K562 (cell line): ENCODE results near the gene ACSF3. TPM values are rescaled to one million over a fixed set of nuclear protein-coding genes. Genes with fewer than 3 reads are reported as not detected.

Experiments used
- ATAC-seq: fragments of 200-7000 bp; cut with Tn5 transposase; 3 replicates; pipeline ENCODE4 v1.9.1; 2020; ENCODE audit warnings: moderate library complexity
- BruUV-seq: library from RNA; stranded (reverse); fragments of 400-500 nt; replicated peaks from 2 replicates; lab custom pipeline; 2021; lab: Mats Ljungman, UMichigan
- CTCF ChIA-PET: fragments of 300-600 bp; formaldehyde crosslinking; extraction: SDS; loops from one replicate; lab custom pipeline; 2021; ENCODE audit warnings: low intra/inter-chr PET ratio; lab: Yijun Ruan, JAX
- POLR2A ChIA-PET: fragments of 300-600, 350-650 bp; sonication (Branson Sonifier 250); formaldehyde crosslinking; extraction: SDS; loops from one replicate; lab custom pipeline; 2021; ENCODE audit warnings: antibody characterized with exemption, inconsistent platforms; lab: Yijun Ruan, JAX
- DNase-seq, 4 experiments: peaks; one replicate each; pipeline versions ENCODE4 v3.0.0 to v3.0.0-alpha.2; 2011 to 2018; ENCODE audit warnings: low spot score in 3 of 4, mixed read lengths in 3 of 4; ENCODE audit errors: extremely low read depth in 1 of 4
- FAIRE-seq: peaks from 2 replicates; lab custom pipeline; 2011; peaks lifted over from hg19 to GRCh38; lab: Jason Lieb, UNC
- H2AFZ ChIP-seq: 2 replicates; pipeline ENCODE4 v1.6.0; 2011; ENCODE audit warnings: low read depth, low read length, control low read depth, inconsistent platforms
- H3K27ac ChIP-seq: fragments of 200-600 bp; 3 replicates; pipeline ENCODE4 v1.8.0; 2011; ENCODE audit warnings: low read depth, mild to moderate bottlenecking, control low read depth, inconsistent platforms, low read length, moderate library complexity, mixed read lengths; ENCODE audit errors: extremely low read depth
- H3K27me3 ChIP-seq, 2 experiments: fragments of 300-600 bp in 1 of 2; 2 replicates in 1 of 2; 3 replicates in 1 of 2; pipeline versions ENCODE4 v1.6.0 to v1.8.0; 2011; ENCODE audit warnings: inconsistent platforms in 2 of 2, low read length in 2 of 2, mild to moderate bottlenecking in 1 of 2, mixed read lengths in 1 of 2, moderate library complexity in 1 of 2; ENCODE audit not compliant: control insufficient read depth in 2 of 2, insufficient read depth in 2 of 2
- H3K36me3 ChIP-seq: fragments of 300-600 bp; 3 replicates; pipeline ENCODE4 v1.8.0; 2011; ENCODE audit warnings: mild to moderate bottlenecking, low read length, inconsistent platforms; ENCODE audit not compliant: control insufficient read depth, insufficient read depth
- H3K4me1 ChIP-seq, 2 experiments: fragments of 200-600 bp in 1 of 2; replicated peaks in 1 of 2; 2 replicates in 1 of 2; 3 replicates in 1 of 2; pipeline versions ENCODE4 v1.5.1 to v1.8.0; 2011; ENCODE audit warnings: inconsistent platforms in 2 of 2, low read length in 2 of 2, mild to moderate bottlenecking in 1 of 2, mixed read lengths in 1 of 2, moderate library complexity in 1 of 2; ENCODE audit not compliant: control insufficient read depth in 2 of 2, insufficient read depth in 2 of 2
- H3K4me2 ChIP-seq: 2 replicates; pipeline ENCODE4 v1.6.1; 2011; ENCODE audit warnings: low read length, control low read depth, inconsistent platforms, mixed read lengths; ENCODE audit not compliant: insufficient read depth
- H3K4me3 ChIP-seq: fragments of 200-600 bp; sonication (generic), shearing (Covaris generic); 2 replicates; pipeline ENCODE4 v1.5.1; 2016; ENCODE audit warnings: control low read depth, inconsistent platforms
- H3K79me2 ChIP-seq: fragments of 200-600 bp; 3 replicates; pipeline ENCODE4 v1.8.0; 2011; ENCODE audit warnings: low read length, inconsistent platforms; ENCODE audit not compliant: control insufficient read depth, insufficient read depth
- H3K9ac ChIP-seq, 2 experiments: 2 replicates each; pipeline versions ENCODE4 v1.6.0 to v1.6.1; 2011; ENCODE audit warnings: low read depth in 2 of 2, low read length in 2 of 2, control low read depth in 1 of 2, inconsistent platforms in 1 of 2, mild to moderate bottlenecking in 1 of 2, mixed read lengths in 1 of 2; ENCODE audit not compliant: insufficient read depth in 1 of 2
- H3K9me1 ChIP-seq: one replicate; pipeline ENCODE4 v1.6.0; 2011; ENCODE audit warnings: inconsistent platforms, mild to moderate bottlenecking, low read length, moderate library complexity; ENCODE audit not compliant: control insufficient read depth, insufficient read depth
- H3K9me3 ChIP-seq: replicated peaks from 2 replicates; pipeline ENCODE4 v1.5.1; 2011; ENCODE audit warnings: low read depth, low read length, inconsistent platforms; ENCODE audit not compliant: control insufficient read depth, insufficient read depth
- H4K20me1 ChIP-seq: replicated peaks from 2 replicates; pipeline ENCODE4 v1.6.1; 2011; ENCODE audit warnings: low read length, inconsistent platforms, mixed read lengths; ENCODE audit not compliant: control insufficient read depth, insufficient read depth
- ATF2 ChIP-seq: sonication (generic); formaldehyde crosslinking; IDR thresholded peaks from 2 replicates; pipeline ENCODE4 v1.8.1; 2022; ENCODE audit warnings: missing genetic modification reagents
- DLX4 ChIP-seq: fragments of 250-450 bp; sonication (Bioruptor Pico); IDR thresholded peaks from 2 replicates; pipeline ENCODE4 v1.6.1; 2021; ENCODE audit warnings: mild to moderate bottlenecking
- HDAC3 ChIP-seq: fragments of 450-650 bp; IDR thresholded peaks from 2 replicates; pipeline ENCODE4 v1.6.1; 2018; ENCODE audit warnings: borderline replicate concordance, mild to moderate bottlenecking, moderate library complexity; ENCODE audit not compliant: partially characterized antibody
- HDAC6 ChIP-seq: IDR thresholded peaks from 2 replicates; pipeline ENCODE4 v1.6.1; 2012; ENCODE audit warnings: low read depth, mild to moderate bottlenecking, control low read depth, inconsistent platforms, low read length, moderate library complexity
- MLLT1 ChIP-seq, 2 experiments: fragments of 450-650 bp; IDR thresholded peaks; 2 replicates each; pipeline ENCODE4 v1.6.1; 2016
- MXI1 ChIP-seq: IDR thresholded peaks from 2 replicates; pipeline ENCODE4 v1.6.1; 2011; ENCODE audit warnings: low read depth, mild to moderate bottlenecking, improper control_type of control experiment, low read length
- NCOA6 ChIP-seq: fragments of 450-650 bp; IDR thresholded peaks from 2 replicates; pipeline ENCODE4 v1.6.1; 2017; ENCODE audit warnings: mild to moderate bottlenecking
- NFE2L1 ChIP-seq: fragments of 450-650 bp; IDR thresholded peaks from 2 replicates; pipeline ENCODE4 v1.6.1; 2016; ENCODE audit warnings: missing genetic modification characterization, low read depth, mild to moderate bottlenecking, missing compliant biosample characterization, moderate library complexity, borderline replicate concordance
- POLR2H ChIP-seq: IDR thresholded peaks from 2 replicates; pipeline ENCODE4 v1.6.1; 2016; ENCODE audit warnings: missing genetic modification characterization, low read depth, mild to moderate bottlenecking, control low read depth, missing compliant biosample characterization, moderate library complexity
- PRPF4 ChIP-seq: fragments of 200-400 bp; formaldehyde crosslinking; IDR thresholded peaks from one replicate; pipeline ENCODE4 v1.6.1; 2017; ENCODE audit warnings: low read length, low read depth, mild to moderate bottlenecking; ENCODE audit not compliant: insufficient read depth, poor library complexity, severe bottlenecking
- RBBP5 ChIP-seq: fragments of 200-600 bp; sonication (generic); IDR thresholded peaks from 2 replicates; pipeline ENCODE4 v1.6.1; 2012; ENCODE audit warnings: borderline replicate concordance, mild to moderate bottlenecking, low read length, control low read depth, inconsistent platforms; ENCODE audit not compliant: insufficient read depth, poor library complexity, severe bottlenecking
- RBM25 ChIP-seq: fragments of 200-400 bp; formaldehyde crosslinking; IDR thresholded peaks from 2 replicates; pipeline ENCODE4 v1.6.1; 2018; ENCODE audit warnings: low read length, low read depth, moderate library complexity; ENCODE audit not compliant: severe bottlenecking
- TAF7 ChIP-seq: fragments of 450-650 bp; IDR thresholded peaks from 2 replicates; pipeline ENCODE4 v1.6.1; 2016; ENCODE audit warnings: missing genetic modification characterization, missing compliant biosample characterization
- TAL1 ChIP-seq: fragments of 450-650 bp; IDR thresholded peaks from 2 replicates; pipeline ENCODE4 v1.6.1; 2016; ENCODE audit warnings: mild to moderate bottlenecking
- TCFL5 ChIP-seq: fragments of 250-450 bp; sonication (Bioruptor Pico); conservative IDR thresholded peaks from 2 replicates; pipeline ENCODE4 v1.6.1; 2021; ENCODE audit warnings: mild to moderate bottlenecking, moderate library complexity, matching md5 sums
- ZC3H4 ChIP-seq: sonication (generic); formaldehyde crosslinking; IDR thresholded peaks from 2 replicates; pipeline ENCODE4 v1.9.0; 2021; ENCODE audit warnings: missing genetic modification reagents, borderline replicate concordance
- ZNF212 ChIP-seq: fragments of 450-650 bp; formaldehyde crosslinking; IDR thresholded peaks from 2 replicates; pipeline ENCODE4 v1.4.0; 2020; ENCODE audit warnings: mild to moderate bottlenecking
- WGBS: fragments of 100-300 bp; shearing (Covaris generic); methylation state at CpG from one replicate; pipeline ENCODE4 v1.1.6; 2016; ENCODE audit warnings: low coverage, mixed read lengths; ENCODE audit not compliant: insufficient coverage; ENCODE audit errors: missing lambda C conversion rate; 5-methylcytosine and 5-hydroxymethylcytosine counted together
- in situ Hi-C: fragments of 300-500 bp; cut with MboI; formaldehyde crosslinking; loops from 4 replicates; pipeline ENCODE4 v1.15.0; 2018; ENCODE audit warnings: inconsistent platforms, mixed read lengths
- intact Hi-C: fragments of 100-400 bp; cut with micrococcal nuclease; formaldehyde crosslinking; loops from 2 replicates; pipeline ENCODE4 v1.14.2; 2022
- polyA plus RNA-seq, 8 experiments: library from polyadenylated mRNA; depleted of rRNA in 4 of 8; stranded (reverse) in 5 of 8; unstranded in 3 of 8; fragments of >200 nt; fragmentation: Nextera tagmentation in 2 of 8; fragmentation: Illumina TruSeq in 1 of 8; extraction: Ambion mirVana in 2 of 8; extraction: Trizol in 1 of 8; gene quantifications; 2 replicates each; pipeline versions ENCODE4 v1.2.1 to v1.2.3, GENCODE V29; 2011 to 2014; ENCODE audit warnings: inconsistent platforms in 1 of 8, missing spikeins in 1 of 8
- total RNA-seq, 7 experiments: library from RNA; depleted of rRNA in 6 of 7; stranded (reverse); fragments of >200 nt in 6 of 7; fragmentation: Illumina TruSeq in 2 of 7; extraction: Trizol in 2 of 7; gene quantifications; 2 replicates each; pipeline versions ENCODE4 v1.2.1 to v1.2.3, GENCODE V29; 2011 to 2021; ENCODE audit warnings: low replicate concordance in 1 of 7

Gene ACSF3
- total and polyA plus RNA-seq, 9 of the 15 experiments (the other 6 are each of a cell fraction or from before 2014, with no cell fraction given): 0.77 to 32.8 (median 14.7) TPM

GRCh38 chr16:89055313-89055712, 38.3 kb upstream of the ACSF3 start:
- peaks cover 0 to 26% of the 10 kb centered on the region in 2 experiments; a peak in 2 of 5 replicates for H3K27me3 ChIP-seq
- ChIA-PET CTCF (no interaction called here), POLR2A (interaction anchor here (0.6 to 0.7 kb wide), 2 partner anchors 24 to 92 kb away, joined by 3 read pairs; no protein-coding TSS in a partner anchor)
- H2AFZ ChIP-seq: no peak overlapping the region
- no peaks in the 10 kb centered on the region for H3K9me3 ChIP-seq
- no peak overlapping the region for H3K9ac ChIP-seq
- ATAC-seq (no peak), FAIRE-seq (no peak), DNase-seq (no peak)
- intact Hi-C loops (no loop called here), in situ Hi-C loops (no loop called here)
- BruUV-seq: no TSS peak
- H3K79me2 ChIP-seq: no peaks in the 10 kb centered on the region
- no peaks in the 10 kb centered on the region for H3K9me1 ChIP-seq
- WGBS: 24% methylated on average over 8 of the region's 15 CpGs
- H3K27ac ChIP-seq: no peak overlapping the region
- H3K36me3 ChIP-seq: no peaks in the 10 kb centered on the region
- peaks cover 0 to 73% of the 10 kb centered on the region in 2 experiments; a peak in 3 of 5 replicates for H3K4me1 ChIP-seq
- H4K20me1 ChIP-seq: peaks cover 3% of the 10 kb centered on the region; the same call in 1 of the 2 replicates
- no peak overlapping the region for H3K4me3 ChIP-seq
- H3K4me2 ChIP-seq: no peak overlapping the region
- no peak for TF ChIP-seq HDAC6
- no peak for TF ChIP-seq DLX4 (CRISPR knock-in tag)
- TF ChIP-seq TCFL5: no peak
- TF ChIP-seq MXI1: no peak
- no peak for TF ChIP-seq POLR2H
- no peak for TF ChIP-seq MLLT1 (IDR thresholded peaks at IDR 0.05)
- TF ChIP-seq RBBP5: no peak
- no peak for TF ChIP-seq NCOA6
- TF ChIP-seq HDAC3: no peak
- no peak for TF ChIP-seq TAF7 (tag)
- no peak for TF ChIP-seq RBM25
- no peak for TF ChIP-seq ZNF212 (CRISPR knock-in tag)
- TF ChIP-seq ATF2 (CRISPR knock-in tag): no peak
- no peak for TF ChIP-seq TAL1
- TF ChIP-seq NFE2L1 (tag): no peak
- no peak for TF ChIP-seq PRPF4
- TF ChIP-seq ZC3H4 (CRISPR knock-in tag): no peak
